GM21717 (cell line): Measurements from ENCODE around the gene WDR55.
"Not testable (repeated sequence)": the region's sequence is repeated elsewhere in the genome, so short reads cannot be mapped to it uniquely, and the experiment has no call there.

Experiments used
- ATAC-seq: cut with Tn5 transposase; IDR thresholded peaks from one replicate; pipeline ENCODE4 v1.9.1; 2021; ENCODE audit warnings: mild to moderate bottlenecking, moderate library complexity; ENCODE audit not compliant: unreplicated experiment

WDR55 gene, protein sequence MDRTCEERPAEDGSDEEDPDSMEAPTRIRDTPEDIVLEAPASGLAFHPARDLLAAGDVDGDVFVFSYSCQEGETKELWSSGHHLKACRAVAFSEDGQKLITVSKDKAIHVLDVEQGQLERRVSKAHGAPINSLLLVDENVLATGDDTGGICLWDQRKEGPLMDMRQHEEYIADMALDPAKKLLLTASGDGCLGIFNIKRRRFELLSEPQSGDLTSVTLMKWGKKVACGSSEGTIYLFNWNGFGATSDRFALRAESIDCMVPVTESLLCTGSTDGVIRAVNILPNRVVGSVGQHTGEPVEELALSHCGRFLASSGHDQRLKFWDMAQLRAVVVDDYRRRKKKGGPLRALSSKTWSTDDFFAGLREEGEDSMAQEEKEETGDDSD

DNA sequence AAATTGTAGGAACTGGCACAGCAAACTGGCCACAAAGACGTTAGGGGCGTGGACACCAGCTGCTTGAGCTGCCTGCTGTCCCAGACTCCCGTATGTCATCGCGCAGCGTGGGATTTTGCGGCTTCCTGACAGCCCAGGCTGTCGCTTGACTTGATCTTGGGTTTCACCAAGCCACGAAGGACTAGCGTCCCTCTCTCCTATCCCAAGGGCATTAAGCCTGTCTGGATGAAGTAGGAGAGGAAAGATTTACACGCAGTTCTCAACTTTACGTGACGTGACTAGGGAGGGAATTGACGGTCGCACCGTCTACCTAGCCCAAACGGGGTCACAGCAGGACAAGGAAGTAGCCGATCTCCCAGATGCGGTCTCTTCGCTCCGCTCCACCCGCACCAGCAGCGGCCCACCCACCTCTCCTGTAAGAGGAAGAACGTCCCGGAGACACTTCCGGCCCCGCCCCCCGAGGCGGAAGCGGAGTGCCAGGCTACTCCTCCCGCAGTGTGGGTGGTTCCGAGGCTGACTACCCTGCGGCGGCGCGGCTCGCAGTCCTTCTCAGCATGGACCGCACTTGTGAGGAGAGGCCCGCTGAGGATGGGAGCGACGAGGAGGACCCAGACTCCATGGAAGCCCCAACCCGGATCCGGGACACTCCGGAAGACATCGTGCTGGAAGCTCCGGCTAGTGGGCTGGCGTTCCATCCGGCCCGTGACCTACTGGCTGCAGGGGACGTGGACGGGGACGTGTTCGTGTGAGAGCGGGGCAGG, at the start of gene WDR55:
WDR55 (plus strand) TSS at position 546 of the 761 bp plus-strand sequence; CDS start at position 555, 9 bp downstream.
- peak; percentile 98 for ATAC-seq

DNA sequence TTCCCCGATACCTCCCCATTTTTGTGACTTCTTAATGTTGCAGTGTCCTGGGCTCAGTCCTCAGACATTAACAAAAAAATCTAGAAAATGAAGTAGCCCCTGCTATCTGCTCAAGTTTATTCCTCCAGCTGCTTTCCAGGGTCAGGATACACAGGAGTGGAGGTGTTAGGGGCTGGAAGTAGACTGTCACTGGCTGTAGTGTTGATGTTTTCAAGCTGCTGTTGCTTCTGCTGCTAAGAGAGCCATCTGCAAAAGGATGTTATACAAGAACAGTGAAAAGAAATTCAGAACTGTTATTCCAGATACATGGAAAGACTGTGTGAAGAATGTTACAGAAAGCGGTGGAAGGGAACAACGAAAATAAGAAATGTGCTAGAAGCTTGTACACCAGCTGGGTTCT, 42.4 kb upstream of the WDR55 start:
- ATAC-seq: no peak

DNA sequence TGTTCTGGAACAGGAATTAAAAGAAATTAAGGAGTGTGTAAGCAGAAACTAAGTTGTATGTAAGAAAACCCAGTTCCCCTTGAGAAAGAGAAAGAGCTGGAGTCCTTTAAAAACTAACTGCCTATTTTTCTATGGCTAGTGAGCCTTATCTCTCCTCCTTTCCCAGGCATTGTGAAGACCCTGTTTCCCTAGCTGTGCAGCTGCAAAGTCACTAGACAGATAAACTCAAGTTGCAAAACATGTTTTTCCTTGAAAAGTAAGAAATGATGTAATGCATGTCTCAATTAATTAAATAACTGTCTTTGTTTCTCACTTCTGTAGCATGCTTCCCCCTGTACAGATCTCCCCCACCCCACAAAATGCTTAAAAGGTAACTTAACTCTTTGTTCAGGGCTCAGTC, 41.6 kb upstream of the WDR55 start:
- ATAC-seq: not testable (repeated sequence)

DNA sequence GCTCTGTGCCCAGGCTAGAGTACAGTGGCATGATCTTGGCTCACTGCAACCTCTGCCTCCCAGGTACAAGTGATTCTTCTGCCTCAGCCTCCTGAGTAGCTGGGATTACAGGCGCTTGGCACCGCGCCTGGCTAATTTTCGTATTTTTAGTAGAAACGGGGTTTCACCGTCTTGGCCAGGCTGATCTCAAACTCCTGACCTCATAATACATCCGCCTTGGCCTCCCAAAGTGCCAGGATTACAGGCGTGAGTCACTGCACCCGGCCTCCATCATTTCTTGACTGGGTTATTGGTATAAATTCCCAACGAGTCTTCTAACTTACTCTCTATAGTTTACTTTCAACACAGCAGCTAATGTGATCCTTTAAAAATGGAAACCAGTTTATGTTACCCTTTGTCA, 39.8 kb upstream of the WDR55 start:
- ATAC-seq: not testable (repeated sequence)

DNA sequence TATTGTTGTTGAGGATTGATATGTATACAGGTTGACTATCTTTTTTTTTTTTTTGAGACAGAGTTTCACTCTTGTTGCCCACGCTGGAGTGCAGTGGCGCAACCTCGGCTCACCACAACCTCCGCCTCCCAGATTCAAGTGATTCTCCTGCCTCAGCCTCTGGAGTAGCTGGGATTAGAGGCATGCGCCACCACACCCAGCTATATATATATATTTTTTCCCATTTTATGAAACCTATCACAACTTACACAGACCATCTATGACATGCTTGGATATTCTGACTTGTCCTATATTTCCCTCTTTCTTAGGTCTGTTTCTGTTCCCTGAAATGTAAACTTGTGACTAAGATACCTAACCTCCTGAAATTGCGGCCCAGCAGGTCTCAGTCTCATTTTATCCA, 36.7 kb upstream of the WDR55 start:
- ATAC-seq: no peak

DNA sequence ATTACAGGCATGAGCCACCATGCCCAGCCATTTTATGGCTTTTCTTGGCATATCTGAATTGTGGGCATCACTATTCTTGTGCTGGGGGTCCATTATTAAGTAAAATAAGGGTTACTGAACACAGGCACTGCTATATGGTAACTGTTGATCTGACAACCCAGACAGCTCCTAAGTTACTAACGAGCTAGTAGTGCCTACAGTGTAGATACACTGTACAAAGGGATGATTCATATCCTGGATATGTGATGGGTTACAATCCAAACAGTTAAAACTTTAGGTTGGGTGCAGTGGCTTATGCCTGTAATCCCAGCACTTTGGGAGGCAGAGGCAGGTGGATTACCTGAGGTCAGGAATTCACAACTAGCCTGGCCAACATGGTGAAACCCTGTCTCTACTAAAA, 36.0 kb upstream of the WDR55 start:
- no peak for ATAC-seq

DNA sequence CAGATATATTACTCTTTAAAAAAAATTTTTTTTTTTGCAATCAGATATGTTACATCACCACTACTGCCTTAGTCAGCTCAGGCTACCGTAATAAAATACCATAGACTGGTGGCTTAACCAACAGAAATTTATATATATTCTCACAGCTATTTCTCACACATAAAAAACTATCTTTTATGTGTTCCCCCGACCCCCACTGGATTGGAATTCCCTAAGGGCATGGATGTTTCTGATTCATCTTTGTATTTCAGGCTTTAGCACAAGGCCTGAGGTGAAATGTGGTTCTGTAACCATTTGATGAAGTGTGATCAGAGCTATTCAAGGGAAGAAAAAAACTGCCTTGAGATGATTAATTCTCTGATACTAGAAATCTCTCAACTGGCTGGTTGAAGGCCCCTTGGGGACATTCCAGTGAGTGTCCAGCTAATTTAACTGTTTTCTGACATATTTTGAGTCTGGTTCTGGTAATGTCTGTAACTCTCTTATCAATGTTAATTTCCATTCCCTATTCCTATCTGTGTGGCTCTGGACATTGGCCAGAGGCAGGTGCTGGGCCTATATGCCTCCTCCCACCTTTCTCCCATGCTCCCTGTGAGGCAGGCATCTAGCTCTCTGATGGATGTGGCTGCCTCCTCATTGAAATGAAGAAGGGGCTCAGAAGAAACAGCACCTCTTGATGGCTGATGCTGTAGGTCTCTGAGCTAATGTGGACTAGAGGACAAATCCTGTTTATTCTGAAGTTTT, 34.2 kb upstream of the WDR55 start:
- ATAC-seq: no peak

DNA sequence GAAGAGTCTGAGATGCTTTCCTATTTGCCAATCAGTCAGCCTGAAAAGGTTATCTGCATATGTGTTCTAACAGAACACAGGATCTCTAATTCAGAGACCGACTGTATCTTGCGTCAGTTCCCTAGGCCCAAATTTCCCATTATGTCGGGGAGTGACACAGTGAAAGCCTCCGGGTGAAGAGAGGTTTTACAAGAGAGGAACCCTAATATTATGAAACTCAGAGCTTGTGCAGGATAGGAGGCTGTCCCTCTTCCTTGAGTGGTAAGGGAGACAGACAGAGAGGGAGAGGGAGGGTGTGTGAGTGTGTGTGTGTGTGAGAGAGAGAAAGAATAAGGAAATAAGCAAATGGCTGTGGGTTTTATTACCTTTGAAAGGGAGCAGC, 33.7 kb upstream of the WDR55 start:
- ATAC-seq: no peak

DNA sequence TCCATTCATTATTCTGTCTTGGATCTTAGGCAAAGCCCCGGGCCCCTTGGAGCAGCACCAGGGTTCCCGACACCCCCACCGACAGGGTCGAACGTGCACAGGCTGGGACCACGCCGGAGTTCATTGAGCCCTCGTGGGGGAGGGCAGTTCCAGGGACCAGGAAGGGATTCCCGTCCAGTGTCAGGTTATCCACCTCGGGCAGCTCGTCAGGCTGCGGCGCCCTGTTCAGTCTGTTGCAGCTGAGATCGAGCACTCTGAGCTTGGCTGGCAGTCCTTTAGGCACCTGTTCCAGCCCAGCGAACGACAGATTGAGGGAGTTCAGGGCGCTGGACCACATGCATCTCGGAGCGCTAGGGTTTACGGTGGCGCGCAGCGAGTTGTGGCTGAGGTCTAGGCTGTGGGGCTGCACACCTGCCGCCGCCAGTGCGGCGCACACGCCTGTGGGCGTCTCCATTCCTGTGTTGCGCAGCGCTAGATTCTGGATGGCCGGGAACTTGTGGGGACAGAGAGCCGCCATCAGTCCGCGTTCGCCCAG, 32.8 kb upstream of the WDR55 start:
- ATAC-seq: peak; percentile 38

DNA sequence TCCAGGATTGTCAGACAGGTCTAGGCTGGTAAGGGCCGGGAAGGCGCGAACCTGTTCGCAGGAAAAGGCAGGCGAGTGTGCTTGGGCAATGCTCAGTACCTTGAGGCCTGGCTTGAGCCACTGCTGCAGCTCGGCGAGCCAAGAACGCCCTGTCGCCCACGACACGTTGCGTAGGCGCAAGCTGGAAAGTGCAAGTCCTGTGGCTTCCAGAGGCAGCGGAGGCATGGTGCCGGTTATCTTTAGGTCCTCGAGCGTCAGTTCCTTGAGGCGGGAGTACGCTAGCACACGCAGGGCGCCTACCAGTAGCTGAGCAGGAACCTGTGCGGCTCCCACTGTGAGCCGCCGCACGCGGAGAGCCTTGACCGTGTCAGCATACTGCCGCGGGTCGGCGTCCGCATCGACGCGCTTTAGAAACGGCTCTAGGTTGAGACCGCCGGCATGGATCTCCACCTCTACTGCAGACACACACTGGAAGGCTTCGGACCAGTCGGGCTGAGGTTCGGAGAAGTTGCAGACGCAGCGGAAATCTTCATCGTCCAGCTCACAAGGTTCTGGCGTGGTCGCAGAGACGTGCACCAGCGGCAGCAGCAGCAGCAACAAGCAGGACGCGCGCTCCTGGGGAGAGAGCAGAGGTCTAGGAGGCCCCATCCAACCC, 32.2 kb upstream of the WDR55 start:
- peak; percentile 51 for ATAC-seq

DNA sequence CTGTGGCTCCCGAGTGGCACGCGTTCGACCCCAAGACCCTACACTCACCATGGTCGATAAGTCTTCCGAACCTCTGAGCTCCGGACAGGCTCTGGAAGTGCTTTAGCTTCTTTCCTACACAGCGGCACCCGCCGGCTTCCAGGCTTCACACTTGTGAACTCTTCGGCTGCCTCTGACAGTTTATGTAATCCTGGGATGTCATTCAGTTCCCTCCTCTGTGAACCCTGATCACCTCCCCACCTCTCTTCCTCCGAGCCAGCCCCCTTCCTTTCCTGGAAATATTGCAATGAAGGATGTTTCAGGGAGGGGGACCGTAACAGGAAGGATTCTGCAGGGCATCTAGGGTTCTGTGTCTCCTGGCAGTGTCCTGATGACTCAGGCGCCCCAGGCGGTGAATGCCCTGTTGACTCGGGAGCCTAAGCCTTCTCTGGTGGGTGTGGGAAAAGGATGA, 31.7 kb upstream of the WDR55 start, which contains the start of gene CD14:
CD14 (minus strand) TSS at position 155 of the 451 bp plus-strand sequence; CDS start at position 51, 104 bp downstream.
- no peak for ATAC-seq

DNA sequence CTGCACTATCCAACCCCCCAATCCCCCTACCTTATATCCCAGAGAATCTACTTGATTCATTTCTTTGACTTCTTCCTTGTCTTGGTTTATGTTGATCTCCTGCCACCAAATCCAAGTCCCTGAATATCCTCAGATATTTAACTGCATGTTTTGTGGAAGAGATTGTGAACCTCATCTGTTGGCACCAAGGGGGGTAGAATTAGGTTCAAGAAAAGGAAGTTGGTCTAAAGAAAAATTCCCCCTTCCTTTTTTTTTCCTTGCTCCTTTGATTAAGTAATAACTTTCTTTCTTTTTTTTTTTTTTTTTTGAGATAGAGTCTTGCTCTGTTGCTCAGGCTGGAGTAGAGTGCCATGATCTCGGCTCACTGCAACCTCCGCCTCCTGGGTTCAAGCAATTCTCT, 31.2 kb upstream of the WDR55 start:
- no peak for ATAC-seq

DNA sequence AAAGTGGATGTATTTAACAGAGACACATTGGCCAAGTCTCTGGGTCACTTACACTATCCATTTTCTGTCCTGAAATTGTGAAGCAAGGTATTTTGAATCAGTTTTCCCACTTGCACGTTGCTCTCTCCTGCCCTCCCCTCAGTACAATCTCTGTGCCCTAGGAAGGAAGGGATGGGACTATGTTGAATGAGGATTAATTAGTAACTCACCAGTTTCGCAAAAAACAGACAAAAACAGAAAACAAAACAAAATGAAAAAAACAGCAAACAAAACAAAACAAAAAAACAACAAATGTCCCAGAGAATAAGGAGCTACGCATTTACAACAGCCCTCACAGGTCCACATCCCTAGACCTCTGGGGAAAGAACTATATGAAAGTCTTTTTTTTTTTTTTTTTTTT, 30.6 kb upstream of the WDR55 start:
- no peak for ATAC-seq

DNA sequence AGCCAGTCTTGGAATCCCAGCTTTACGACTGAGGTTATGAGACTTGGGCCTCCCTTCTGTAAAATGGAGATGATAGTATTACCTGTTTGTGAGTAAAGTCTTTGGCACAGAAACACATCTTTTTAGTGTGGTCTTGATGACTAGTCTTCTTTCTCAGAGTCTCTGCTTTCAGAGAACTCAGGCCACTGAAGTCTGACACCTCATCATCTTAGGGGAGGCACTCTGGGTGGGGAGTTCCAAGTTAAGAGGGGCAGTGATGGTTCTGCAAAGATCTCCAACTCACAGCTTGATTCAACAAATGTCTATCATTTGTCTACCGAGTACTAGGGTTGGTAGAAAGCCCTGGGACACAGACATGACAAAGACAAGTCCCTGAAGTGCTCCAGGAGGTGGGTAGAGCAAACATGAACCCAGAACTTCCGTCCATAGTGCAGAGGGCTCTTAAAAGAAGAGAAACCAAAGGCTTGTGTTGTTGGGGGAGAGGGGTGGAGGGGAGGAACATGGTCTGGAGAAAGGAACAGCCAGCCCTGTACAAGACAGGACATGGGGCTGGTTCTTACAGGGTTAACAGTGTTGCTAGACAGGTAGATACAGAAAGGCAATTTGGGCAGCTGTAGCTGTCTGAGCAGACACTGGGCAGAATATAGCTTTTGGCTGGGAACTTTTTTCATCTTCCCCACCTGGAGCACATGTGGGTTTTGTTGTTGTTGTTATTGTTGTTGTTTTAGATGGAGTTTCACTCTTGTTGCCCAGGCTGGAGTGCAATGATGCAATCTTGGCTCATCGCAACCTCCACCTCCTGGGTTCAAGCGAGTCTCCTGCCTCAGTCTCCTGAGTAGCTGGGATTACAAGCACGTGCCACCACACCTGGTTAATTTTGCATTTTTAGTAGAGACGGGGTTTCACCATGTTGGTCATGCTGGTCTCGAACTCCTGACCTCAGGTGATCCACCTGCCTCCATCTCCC, 29.1 kb upstream of the WDR55 start:
- ATAC-seq: no peak

DNA sequence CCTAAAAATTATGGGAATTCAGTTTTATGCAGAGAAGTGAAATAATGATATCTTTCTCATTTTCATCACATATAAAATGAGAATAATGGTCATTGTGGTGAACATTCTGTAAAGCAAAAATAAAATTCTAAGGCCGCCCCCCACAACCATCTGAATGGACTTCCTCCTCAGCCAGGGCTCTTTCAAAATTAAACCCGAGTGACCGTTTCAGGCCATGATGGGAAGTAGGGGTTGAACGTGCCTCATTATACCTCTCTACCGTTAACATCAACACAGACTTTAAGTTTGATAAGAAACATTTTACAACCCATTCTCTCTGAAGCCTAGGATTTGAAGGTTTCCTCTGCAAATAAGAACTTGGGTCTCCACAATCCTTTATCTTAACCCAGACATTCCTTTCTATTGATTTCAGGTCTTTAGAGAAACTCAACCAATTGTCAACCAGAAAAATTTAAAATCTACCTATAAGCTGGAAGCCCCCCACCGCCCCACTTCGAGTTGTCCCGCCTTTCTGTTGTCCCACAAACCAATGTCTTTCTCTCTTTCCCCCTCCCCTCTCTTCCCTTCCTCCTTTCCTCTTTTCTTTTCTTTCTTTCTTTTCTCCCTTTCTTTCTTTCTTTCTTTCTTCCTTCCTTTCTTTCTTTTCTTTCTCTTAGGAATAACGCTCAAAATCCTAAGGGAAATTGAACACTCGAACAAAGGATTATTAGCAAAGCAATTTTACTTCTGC, 27.2 kb upstream of the WDR55 start:
- no peak for ATAC-seq

DNA sequence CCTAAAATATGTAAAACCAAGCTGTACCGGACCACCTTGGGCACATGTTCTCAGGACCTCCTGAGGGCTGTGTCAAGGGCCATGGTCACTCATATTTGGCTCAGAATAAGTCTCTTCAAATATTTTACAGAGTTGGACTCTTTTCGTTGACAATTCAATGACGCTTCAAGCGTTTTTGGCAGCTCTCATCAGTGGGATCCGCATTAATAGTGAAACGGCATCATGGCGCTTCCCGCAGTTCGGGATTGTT, 25.9 kb upstream of the WDR55 start:
- ATAC-seq: not testable (repeated sequence)

DNA sequence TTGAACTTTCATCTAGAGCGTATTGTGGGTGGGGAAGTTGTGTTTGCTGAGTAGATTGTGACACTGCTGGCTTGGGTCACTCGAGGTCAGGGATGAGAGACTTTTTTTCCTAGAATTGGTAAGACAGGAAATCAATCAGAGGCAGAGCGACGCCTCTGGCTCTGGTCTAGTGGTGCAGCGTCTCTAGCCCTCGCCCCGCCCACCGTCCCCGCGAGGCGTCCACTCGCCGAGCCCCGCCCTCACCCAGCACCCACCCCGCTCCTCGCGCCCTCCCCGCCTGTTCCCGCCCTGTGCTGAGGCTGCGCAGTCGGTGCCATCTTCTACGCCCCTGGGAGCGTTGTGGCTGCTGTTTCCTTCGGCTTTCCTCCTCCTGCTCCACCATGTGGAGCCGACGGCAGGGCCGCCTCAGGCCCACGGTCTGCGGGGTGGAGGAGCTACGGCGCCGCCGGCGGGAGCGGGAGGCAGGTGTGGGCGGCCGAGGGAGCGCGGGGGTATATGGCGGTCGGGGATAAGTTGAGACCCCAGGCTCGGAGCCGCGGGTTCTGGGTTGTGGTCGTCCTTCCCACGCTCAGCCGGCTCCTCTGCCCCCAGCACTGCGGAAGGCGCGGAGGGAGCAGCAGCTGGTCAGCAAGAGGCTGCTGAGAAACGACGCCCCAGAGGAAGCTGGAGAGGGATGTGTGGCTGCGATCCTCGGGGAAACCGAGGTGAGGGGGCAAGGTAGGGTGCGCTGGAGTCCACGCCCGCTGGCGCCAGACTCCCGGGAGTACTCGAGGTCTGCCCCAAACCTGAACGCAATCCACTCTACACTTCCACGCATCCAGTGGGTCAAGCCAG, 25.3 kb upstream of the WDR55 start, which contains the start of gene TMCO6:
TMCO6 (plus strand) TSS at position 304 of the 834 bp plus-strand sequence; CDS start at position 381, 77 bp downstream.
- ATAC-seq: peak; percentile 89

DNA sequence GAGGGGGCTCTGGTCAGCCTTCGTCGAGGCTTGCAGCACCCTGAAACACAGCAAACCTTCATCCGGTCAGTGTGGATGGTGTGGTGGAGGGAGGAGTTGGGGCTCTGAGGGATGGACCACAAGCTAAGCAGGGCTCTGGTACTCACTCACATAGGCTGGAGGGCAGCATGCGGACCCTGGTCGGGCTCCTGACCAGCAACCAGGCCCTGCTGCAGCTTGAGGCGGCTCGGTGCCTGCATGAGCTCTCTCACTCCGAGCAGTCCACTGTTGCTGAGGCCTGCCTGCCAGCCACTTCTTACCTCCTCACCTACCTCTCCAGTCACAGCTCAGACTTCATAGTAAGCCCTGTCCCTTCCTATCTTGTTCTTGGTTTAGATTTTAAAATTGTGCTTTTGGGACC, 23.0 kb upstream of the WDR55 start:
- ATAC-seq: no peak
